Right lobe of liver (tissue), 6 donors: Measurements from ENCODE around the gene PHTF1. TPM values are rescaled to one million over a fixed set of nuclear protein-coding genes. Genes with fewer than 3 reads are reported as not detected.
A peak's percentile ranks its signal among the peaks of the same experiment; 100 is the strongest.

Source experiments
- ATAC-seq, 4 donors: fragments of 200-7000 bp; cut with Tn5 transposase; one replicate each; pipeline ENCODE4 v1.9.1; 2020; ENCODE audit warnings: mild to moderate bottlenecking in 4 of 4, moderate library complexity in 4 of 4
- DNase-seq, 3 donors: peaks; one replicate each; pipeline ENCODE4 v3.0.0-alpha.2; 2020
- H3K27ac ChIP-seq, 3 donors: fragments of 200-600 bp; one replicate each; pipeline ENCODE4 v1.8.0; 2022
- H3K27me3 ChIP-seq, 2 donors: fragments of 200-600 bp; one replicate each; pipeline ENCODE4 v1.8.0; 2022
- H3K36me3 ChIP-seq, 4 donors: fragments of 200-600 bp; sonication (generic) in 1 of 4; one replicate each; pipeline versions ENCODE4 v1.5.1 to v1.8.0; 2017 to 2022; ENCODE audit warnings: control low read depth in 1 of 4
- H3K4me1 ChIP-seq, 4 donors: fragments of 200-600 bp; sonication (generic) in 1 of 4; one replicate each; pipeline versions ENCODE4 v1.5.1 to v1.8.0; 2017 to 2022; ENCODE audit warnings: control low read depth in 1 of 4
- H3K4me3 ChIP-seq, 3 donors: fragments of 200-600 bp; one replicate each; pipeline ENCODE4 v1.8.0; 2022
- H3K9me3 ChIP-seq, 4 donors: fragments of 200-600 bp; sonication (generic) in 1 of 4; one replicate each; pipeline versions ENCODE4 v1.5.1 to v1.8.0; 2017 to 2022; ENCODE audit warnings: control low read depth in 1 of 4
- POLR2A ChIP-seq: fragments of 450-650 bp; IDR thresholded peaks from one replicate; pipeline ENCODE4 v1.6.1; 2017; ENCODE audit warnings: antibody characterized with exemption, mild to moderate bottlenecking
- WGBS: methylation state at CpG from one replicate; pipeline ENCODE4 v1.1.6; 2018; ENCODE audit warnings: low coverage, low lambda C conversion rate; ENCODE audit not compliant: insufficient coverage; ENCODE audit errors: missing lambda C conversion rate; 5-methylcytosine and 5-hydroxymethylcytosine counted together
- intact Hi-C, 2 donors: fragments of 100-400 bp; cut with DNase I; formaldehyde crosslinking; loops; one replicate each; pipeline versions ENCODE4 v1.11.2 to v1.14.1; 2022
- total RNA-seq, 6 experiments: library from RNA; depleted of rRNA in 2 of 6; stranded (reverse); fragments of >200 nt in 2 of 6; fragmentation: NEBNext Ultra II Directional in 3 of 6; extraction: Animal tissue kit (Norgen Biotek cat#: 25700) in 3 of 6; gene quantifications; one replicate each; pipeline versions ENCODE4 v1.1.0 to v1.2.4, GENCODE V29; 2016 to 2023
- TF ChIP-seq, protein P1 (sequence below), 4 donors: fragments of 200-600 bp in 3 of 4; fragments of 450-650 bp in 1 of 4; IDR thresholded peaks; one replicate each; pipeline versions ENCODE4 v1.5.1 to v1.8.0; 2016 to 2022; ENCODE audit warnings: antibody characterized with exemption in 4 of 4, mild to moderate bottlenecking in 2 of 4
- donor health status: DM: no; HTN: yes; CAD: no.
- donor health status: DM: no; HTN: no; CAD: no.
- donor health status: DM: no; HTN: no; CAD: no.
- donor health status: DM: no; HTN: yes; CAD: no.
- donor health status: DM: no; HTN: yes; CAD: no.

Gene PHTF1
- total RNA-seq, 6 experiments from 2014 or later, result 4.7 to 8.7 (median 6.1) TPM

DNA sequence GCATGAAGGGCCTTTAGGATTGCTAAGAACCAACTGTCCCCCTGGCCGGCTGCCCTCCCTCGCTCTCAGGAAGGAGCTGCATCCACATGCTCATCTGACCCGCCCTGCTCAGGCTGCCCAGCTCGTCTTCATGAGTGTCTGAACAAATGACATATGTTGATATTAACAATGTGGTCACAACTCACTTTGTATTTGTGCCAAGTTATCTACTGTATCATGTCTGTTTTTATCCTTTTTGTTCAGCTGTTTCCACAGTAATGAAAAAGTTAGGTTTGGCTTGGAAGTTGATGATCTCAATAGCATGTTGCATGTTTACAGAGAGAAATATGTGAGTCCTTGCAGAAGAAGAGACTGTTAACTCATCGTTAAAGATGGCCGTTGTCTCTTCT lies 75.1 kb downstream of the PHTF1 start:
- Histone ChIP-seq H3K9me3 (no peaks in the 10 kb centered on the region), H3K36me3 (peaks cover 0 to 5% (median 2%) of the 10 kb centered on the region in 4 donors), H3K27ac (no peak overlapping the region), H3K4me1 (no peaks in the 10 kb centered on the region), H3K27me3 (no peaks in the 10 kb centered on the region), H3K4me3 (no peak overlapping the region)
- ATAC-seq (peak; percentile 33 to 49 (median 39)), DNase-seq (peak in 1 of 3 donors; percentile 24)
- intact Hi-C loops, result loop anchor here in 1 of 2 donors (5.0 kb wide), 1 partner anchor 542 kb away; no protein-coding TSS in a partner anchor
- WGBS, result 57% methylated on average over 6 of the region's 6 CpGs
- TF ChIP-seq, protein P1, sequence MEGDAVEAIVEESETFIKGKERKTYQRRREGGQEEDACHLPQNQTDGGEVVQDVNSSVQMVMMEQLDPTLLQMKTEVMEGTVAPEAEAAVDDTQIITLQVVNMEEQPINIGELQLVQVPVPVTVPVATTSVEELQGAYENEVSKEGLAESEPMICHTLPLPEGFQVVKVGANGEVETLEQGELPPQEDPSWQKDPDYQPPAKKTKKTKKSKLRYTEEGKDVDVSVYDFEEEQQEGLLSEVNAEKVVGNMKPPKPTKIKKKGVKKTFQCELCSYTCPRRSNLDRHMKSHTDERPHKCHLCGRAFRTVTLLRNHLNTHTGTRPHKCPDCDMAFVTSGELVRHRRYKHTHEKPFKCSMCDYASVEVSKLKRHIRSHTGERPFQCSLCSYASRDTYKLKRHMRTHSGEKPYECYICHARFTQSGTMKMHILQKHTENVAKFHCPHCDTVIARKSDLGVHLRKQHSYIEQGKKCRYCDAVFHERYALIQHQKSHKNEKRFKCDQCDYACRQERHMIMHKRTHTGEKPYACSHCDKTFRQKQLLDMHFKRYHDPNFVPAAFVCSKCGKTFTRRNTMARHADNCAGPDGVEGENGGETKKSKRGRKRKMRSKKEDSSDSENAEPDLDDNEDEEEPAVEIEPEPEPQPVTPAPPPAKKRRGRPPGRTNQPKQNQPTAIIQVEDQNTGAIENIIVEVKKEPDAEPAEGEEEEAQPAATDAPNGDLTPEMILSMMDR (IDR thresholded peaks at IDR 0.05), result no peak
- TF ChIP-seq POLR2A, result no peak

GRCh38 chr1:113683384-113684152 lies 75.7 kb downstream of the PHTF1 start:
- TF ChIP-seq, protein P1 (IDR thresholded peaks at IDR 0.05), result no peak
- no peak for TF ChIP-seq POLR2A

DNA sequence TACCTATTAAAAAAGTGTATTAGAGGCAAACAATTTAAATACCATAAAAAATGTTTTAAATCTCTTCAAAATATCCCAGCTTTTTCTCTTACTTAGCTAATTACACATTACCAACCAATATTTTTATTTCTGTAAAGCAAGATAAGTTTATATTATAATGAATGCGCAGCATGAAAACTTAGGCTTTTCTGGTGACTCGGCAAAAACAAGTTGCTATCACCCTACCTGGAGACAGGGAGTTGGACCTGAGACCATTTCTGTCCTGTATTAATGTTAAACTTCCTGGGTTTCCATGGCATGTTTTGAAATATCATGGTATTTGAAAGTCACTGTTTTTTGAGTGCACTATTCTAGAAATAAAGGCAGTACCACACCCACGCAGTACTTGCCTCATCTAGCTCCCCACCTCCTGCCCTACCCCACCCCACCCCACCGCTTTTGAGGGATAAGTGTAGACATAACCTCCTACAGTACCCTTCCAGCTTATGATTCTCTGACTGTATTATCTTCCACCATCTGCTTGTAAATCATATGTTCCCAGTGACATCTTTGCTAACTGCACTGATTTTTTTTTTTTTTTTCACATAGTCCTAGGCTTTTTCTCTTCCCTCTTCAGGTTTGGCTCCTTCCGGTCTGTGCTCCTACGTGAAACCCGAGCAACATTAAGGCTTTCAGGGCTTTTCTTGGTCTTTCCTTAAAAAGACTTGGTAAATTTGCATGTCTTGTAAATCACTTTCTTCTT lies 77.5 kb downstream of the PHTF1 start:
- WGBS, result 88% methylated on average over 7 of the region's 7 CpGs
- intact Hi-C loops, result loop anchor here in 1 of 2 donors (5.0 kb wide), 1 partner anchor 539 kb away; no protein-coding TSS in a partner anchor

More at GRCh38 chr1:113683384-113684152, 75.7 kb downstream of the PHTF1 start:
- H3K36me3 ChIP-seq, result peaks cover 0 to 5% (median 2%) of the 10 kb centered on the region in 4 donors
- H3K27me3 ChIP-seq, result no peaks in the 10 kb centered on the region
- intact Hi-C loops, result loop anchor here in 1 of 2 donors (5.0 kb wide), 1 partner anchor 541 kb away; no protein-coding TSS in a partner anchor
- WGBS, result 61% methylated on average over 8 of the region's 8 CpGs
- no peak overlapping the region for H3K4me3 ChIP-seq
- H3K4me1 ChIP-seq, result no peaks in the 10 kb centered on the region
- no peak for ATAC-seq
- no peak overlapping the region for H3K27ac ChIP-seq
- no peak for DNase-seq
- H3K9me3 ChIP-seq, result no peaks in the 10 kb centered on the region

GRCh38 chr1:113678159-113678469 lies 81.2 kb downstream of the PHTF1 start:
- Histone ChIP-seq H3K9me3 (no peaks in the 10 kb centered on the region), H3K36me3 (peaks cover 0 to 11% (median 5%) of the 10 kb centered on the region in 4 donors), H3K27me3 (no peaks in the 10 kb centered on the region), H3K27ac (no peak overlapping the region), H3K4me3 (no peak overlapping the region), H3K4me1 (peaks cover 0 to 11% (median 0%) of the 10 kb centered on the region in 4 donors)
- ATAC-seq, result no peak
- TF ChIP-seq POLR2A, result no peak
- TF ChIP-seq, protein P1 (IDR thresholded peaks at IDR 0.05), result no peak
- intact Hi-C loops, result loop anchor here in 1 of 2 donors (10.0 kb wide), 1 partner anchor 533 kb away; no protein-coding TSS in a partner anchor
- no peak for DNase-seq

More for the DNA sequence above, 77.5 kb downstream of the PHTF1 start:
- no peak for TF ChIP-seq POLR2A
- TF ChIP-seq, protein P1 (IDR thresholded peaks at IDR 0.05), result no peak
- H3K9me3 ChIP-seq, result no peaks in the 10 kb centered on the region
- no peak for DNase-seq
- H3K4me3 ChIP-seq, result no peak overlapping the region
- H3K36me3 ChIP-seq, result peaks cover 0 to 5% (median 2%) of the 10 kb centered on the region in 4 donors
- H3K4me1 ChIP-seq, result peaks cover 0 to 11% (median 0%) of the 10 kb centered on the region in 4 donors
- no peak for ATAC-seq
- H3K27ac ChIP-seq, result no peak overlapping the region
- H3K27me3 ChIP-seq, result no peaks in the 10 kb centered on the region
